Left cardiac atrium (tissue), 4 donors: ENCODE data around the gene COL4A2. TPM values are rescaled to one million over a fixed set of nuclear protein-coding genes. Genes with fewer than 3 reads are reported as not detected.
"Not testable (repeated sequence)": the region's sequence is repeated elsewhere in the genome, so short reads cannot be mapped to it uniquely, and the experiment has no call there.

Source experiments
- ATAC-seq, 2 donors: fragments of 200-7000 bp; cut with Tn5 transposase; one replicate each; pipeline ENCODE4 v1.9.1; 2020; ENCODE audit warnings: mild to moderate bottlenecking in 2 of 2, moderate library complexity in 2 of 2
- DNase-seq: peaks from one replicate; pipeline ENCODE4 v3.0.0-alpha.2; 2020
- intact Hi-C, 2 donors: fragments of 100-400 bp; cut with DNase I; formaldehyde crosslinking; loops; one replicate each; pipeline versions ENCODE4 v1.14.1 to v1.15.1; 2022 to 2023
- total RNA-seq, 2 donors: library from RNA; stranded (reverse); fragmentation: NEBNext Ultra II Directional; extraction: Animal tissue kit (Norgen Biotek cat#: 25700); gene quantifications; one replicate each; pipeline ENCODE4 v1.2.1, GENCODE V29; 2021
- donor health status: DM: no; HTN: yes; CAD: no.
- donor health status: DM: no; HTN: yes; CAD: no; lungs with severe emphysema.
- donor health status: DM: yes; HTN: yes; CAD: no.
- donor health status: Dilated cardiomyopathy.

Gene COL4A2
- total RNA-seq, 2 donors from 2014 or later: 176 to 384 TPM

DNA sequence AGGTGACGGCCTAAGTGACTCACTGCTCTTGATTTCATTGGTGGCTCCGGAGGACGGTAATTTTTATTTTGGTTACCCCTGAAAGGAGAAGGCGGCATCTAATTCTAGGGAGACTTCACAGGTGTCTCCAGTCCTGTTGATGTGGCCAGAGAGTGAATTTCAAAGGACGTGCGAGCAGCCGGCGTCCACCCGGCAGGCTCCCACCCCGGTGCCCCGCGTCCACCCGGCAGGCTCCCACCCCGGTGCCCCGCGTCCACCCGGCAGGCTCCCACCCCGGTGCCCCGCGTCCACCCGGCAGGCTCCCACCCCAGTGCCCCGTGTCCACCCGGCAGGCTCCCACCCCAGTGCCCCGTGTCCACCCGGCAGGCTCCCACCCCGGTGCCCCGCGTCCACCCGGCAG is 6.2 kb downstream of the COL4A2 start:
- intact Hi-C loops, ATAC-seq, DNase-seq: not testable (repeated sequence)

DNA sequence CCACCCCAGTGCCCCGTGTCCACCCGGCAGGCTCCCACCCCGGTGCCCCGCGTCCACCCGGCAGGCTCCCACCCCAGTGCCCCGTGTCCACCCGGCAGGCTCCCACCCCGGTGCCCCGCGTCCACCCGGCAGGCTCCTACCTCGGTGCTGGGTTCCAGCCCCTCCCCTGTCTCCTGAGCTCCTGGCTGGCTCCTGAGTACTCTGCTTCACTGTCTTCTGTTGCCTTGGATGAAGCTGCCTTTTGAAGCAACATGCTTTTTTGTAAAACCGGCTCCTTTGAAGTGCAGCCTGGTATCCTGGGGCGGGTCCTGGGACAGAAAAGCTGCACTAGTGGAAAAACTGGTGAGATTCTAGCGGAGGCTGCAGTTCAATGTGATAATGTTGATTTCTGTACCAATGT is 6.6 kb downstream of the COL4A2 start:
- ATAC-seq, DNase-seq, intact Hi-C loops: not testable (repeated sequence)

DNA sequence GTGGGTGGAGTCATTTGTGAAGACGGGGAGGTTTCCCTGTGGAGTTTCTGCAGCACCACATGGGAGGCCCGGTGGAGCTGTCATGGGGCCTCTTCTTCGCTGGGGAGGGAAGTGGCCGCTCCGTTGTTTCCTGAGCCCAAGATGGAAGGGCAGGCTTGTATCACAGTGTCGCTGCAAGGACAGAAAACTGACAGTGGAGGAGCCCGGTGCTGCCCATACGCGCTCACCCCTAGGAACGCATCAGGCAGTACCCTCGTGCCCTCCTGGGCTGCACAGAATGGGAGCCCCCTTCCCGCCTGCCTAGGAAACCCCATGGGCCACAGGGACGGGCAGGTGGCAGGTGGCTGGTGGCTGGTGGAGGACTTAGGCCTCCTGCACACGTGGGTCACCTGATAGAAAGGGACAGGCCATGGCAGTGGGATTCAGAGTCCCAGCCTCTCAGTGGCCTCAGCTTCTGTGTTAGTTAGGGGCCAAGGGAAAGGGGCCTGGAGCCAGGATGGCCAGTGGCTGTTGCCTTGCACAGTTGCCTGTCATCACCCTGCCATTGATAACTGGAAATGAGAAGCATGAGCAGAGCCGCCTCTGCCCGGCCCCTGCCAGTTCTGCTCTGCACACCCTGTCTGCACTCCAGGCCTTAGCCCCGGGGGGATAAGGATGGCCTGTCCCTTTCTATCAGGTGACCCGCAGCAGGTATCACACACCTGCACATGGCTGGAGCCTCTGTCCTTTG is 7.6 kb downstream of the COL4A2 start:
- ATAC-seq (peak; percentile 68 to 82), DNase-seq (no peak)
- intact Hi-C loops: no loop called here

DNA sequence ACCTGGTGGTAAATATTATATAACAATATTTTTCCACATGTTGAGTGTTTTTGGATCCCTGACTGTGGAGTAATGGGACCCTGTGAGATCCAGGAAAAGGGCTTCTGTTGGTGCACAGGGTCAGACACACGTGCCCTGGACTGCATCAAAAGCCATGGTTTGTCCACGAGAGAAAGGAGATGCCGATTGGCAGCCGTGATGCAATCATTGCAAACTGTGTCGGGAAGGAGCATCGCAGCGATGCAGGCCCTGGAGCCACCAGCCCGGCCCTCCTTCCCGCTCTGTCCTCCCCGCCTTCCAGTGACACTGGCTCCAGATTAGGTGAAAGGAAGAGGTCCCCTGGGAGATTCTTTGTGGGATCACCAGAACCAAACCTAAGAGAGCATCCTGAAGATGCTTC is 9.1 kb downstream of the COL4A2 start:
- intact Hi-C loops: no loop called here
- DNase-seq (no peak), ATAC-seq (no peak)

DNA sequence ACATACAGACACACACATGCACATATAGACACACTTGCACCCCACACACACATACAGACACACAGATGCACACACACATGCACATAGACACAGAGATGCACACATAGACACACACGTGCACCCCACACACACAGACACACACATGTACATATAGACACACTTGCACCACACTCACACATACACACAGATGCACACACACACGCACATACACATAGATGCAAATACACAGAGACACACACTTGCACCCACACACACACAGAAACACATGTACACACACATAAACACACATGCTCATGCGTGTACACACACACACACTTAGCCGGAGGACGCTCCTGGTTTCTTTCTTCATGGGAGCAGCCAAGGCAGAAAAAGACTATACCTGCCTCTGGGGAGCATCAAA is 10.0 kb downstream of the COL4A2 start:
- intact Hi-C loops: no loop called here

DNA sequence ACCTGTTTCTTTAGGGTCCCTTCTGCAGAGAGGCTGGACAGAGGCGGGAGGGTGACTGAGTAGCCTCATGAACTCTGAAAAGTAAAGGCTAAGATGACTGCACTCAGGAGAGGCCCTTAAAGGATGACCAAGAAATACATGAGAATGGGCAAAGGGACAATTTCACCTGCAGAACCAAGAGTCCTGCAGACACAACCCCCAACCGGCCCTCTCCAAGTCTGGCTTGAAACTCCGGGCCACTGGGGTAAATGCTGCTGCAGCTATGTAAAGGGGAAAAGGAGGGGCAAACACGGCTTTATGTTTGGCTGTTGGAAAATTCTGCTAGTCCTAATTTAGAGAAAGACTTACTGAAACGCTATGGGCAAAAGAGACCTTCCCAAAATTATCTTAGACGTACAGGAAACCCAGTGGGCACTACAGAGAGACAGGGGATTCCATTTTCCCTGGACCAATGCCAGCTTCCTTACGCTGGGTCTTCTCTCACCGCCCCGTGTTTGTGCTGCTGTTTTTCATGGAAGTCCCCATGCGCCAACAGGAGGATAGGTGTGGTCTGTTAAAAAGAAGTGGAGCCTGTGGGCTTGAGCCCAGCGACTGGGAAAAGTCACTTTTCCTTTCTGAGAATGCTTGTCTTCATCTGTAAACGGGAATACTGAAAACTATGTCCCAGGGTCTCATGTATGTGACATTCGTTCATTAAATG is 10.6 kb downstream of the COL4A2 start:
- no peak for ATAC-seq
- intact Hi-C loops: no loop called here
- DNase-seq: no peak

More for the DNA sequence above, 10.0 kb downstream of the COL4A2 start:
- no peak for DNase-seq
- ATAC-seq: no peak

DNA sequence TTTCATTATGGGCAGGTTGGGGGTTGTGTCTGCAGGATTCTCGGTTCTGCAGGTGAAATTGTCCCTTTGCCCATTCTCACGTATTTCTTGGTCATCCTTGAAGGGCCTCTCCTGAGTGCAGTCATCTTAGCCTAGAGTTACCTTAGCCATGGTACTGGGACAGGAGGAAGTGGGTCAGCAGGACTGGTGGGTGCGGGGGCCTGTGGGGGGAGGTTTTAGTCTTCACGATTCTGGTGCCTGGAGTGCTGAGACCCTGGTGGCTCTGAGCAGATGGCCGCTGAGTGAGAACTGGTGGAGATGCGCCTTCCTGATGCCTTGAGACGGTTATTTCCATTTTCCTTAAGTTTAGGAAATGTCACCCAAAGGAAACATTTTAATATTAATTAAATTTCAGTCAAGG is 11.8 kb downstream of the COL4A2 start:
- intact Hi-C loops: no loop called here
- DNase-seq (no peak), ATAC-seq (no peak)

DNA sequence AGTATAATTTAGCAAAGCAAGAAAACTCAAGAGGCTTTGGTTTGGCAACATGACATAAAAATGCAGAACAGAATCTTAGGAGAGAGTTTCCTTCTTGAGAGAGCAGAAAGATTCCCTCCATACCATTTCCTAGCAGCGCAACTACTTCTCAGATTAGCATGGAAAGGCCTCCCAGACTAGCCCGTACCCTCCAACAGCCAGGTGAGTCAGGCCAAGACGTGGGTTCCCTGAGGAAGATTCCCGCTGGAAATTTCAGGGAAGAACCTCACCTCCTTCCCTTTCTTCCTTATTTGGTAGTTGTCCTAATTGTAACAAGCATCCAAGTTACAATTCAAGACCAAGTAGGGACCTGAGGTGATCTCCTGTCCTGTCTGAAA is 12.3 kb downstream of the COL4A2 start:
- intact Hi-C loops: no loop called here
- ATAC-seq (no peak), DNase-seq (no peak)

DNA sequence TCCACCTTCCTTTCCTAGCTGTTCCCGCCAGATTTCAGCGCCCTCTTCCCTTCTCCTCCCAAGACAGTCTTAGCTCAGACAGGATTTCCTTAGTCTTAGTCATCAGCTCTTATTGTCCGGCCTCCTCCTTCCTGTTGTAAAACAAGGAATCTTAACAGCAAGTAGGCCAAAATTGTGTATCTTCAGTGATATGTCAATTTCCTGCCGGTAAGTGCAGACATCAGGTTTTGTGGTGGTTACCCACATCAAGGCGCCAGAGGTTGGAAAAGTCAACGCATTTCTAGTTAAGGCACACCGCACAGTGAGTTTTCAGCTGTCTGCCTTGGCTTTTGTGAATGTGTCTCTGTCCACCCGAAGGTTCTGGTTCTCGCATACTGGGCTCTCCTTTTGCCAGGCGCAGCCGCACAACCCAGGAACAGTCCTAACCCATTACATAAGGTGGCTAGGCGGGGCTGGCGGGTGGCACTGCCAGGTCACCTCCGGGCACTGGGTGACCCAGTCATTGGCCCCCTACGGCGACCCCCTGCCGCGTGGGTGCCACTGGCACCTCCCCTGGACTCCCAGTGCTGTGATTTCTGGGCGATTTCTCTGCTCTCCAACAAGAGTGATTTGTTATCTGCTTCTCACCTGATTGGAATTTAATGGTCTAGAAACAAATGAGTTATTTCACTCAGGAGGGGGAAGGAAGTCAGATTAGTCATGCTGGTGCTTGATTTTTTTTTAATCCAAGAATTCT is 12.9 kb downstream of the COL4A2 start:
- DNase-seq: no peak
- peak; percentile 38 to 43 for ATAC-seq
- intact Hi-C loops: no loop called here

DNA sequence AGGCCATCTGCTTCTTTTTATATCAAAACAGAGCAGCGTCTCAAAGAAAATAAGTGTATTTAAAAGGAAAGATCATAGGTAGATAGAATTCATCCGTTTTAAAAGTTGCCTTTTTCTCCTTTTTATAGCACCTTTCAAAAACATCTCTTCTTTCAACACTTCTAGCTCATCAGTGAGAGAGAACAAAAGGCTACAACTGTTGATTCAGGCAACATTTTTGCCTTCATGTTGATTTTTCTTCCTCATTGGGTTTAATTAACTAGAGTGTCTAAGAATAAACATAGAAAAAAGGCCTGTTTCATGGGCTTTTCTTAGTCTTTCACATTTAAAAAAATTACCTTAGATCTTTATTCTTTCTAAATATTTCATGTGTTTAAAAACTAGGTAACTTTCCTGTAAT is 13.6 kb downstream of the COL4A2 start:
- no peak for ATAC-seq
- no peak for DNase-seq
- intact Hi-C loops: no loop called here

DNA sequence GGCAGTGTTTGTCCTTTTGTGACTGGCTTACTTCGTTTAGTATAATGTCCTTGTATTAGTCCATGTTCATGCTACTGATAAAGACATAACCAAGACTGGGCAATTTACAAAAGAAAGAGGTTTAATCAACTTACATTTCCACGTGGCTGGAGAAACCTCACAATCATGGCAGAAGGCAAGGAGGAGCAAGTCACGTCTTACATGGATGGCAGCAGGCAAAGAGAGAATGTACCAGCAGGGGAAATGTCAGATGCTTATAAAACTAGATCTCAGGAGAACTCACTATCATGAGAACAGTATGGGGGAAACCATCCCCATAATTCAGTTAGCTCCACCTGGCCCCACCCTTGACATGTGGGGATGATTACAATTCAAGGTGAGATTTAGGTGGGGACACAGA is 14.5 kb downstream of the COL4A2 start:
- intact Hi-C loops, ATAC-seq, DNase-seq: not testable (repeated sequence)

DNA sequence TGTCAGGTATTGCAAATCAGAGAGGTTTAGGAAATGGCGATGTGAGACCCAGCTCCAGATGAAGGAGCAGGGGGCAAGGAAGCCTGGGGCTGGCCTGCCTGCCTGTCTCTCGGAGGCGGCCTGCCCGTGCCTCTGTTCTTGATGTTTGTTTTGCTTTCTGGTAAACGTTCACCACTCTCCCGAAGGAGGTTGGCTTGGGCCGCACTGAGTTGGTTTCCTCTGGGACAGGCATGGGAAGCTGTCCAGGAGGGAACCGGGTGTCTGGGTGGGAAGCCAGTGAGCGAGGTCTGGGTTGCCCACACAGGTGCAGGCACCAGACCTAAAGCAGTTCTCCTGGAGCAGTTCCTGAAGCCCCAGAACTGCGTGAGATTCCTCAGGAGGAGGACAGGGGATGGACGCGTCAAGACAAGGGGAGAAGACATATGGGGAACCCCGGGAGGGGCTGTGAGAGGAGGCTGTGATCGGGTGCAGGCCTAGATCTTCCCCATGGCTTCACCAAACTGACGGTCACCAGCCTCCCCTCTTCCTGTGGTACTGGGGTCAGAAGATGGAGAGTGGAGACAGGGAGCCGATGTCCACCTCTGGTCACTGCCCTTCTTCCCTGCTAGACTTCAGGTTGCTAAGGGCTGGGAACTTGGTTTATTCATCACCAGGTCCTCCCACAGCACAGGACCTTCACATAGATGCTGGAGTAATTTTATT is 15.2 kb downstream of the COL4A2 start:
- intact Hi-C loops: no loop called here
- ATAC-seq (no peak), DNase-seq (no peak)

DNA sequence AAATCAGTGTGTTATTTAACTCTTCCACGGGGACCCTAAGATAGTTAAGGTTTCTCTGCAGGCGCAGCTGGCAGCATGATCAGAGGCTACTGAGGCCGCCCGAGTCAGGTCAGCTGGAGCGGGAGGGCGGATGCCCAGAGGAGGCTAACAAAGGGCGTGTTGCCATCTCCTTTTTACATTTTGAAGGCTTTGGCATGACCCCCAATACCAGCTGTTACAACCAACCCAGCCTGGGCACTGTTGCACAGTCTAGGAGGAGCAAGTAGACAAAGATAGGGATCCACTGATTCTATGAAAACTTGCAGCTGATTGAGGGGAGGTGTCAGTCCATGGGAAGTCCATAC is 15.7 kb downstream of the COL4A2 start:
- no peak for ATAC-seq
- intact Hi-C loops: no loop called here
- DNase-seq: no peak

DNA sequence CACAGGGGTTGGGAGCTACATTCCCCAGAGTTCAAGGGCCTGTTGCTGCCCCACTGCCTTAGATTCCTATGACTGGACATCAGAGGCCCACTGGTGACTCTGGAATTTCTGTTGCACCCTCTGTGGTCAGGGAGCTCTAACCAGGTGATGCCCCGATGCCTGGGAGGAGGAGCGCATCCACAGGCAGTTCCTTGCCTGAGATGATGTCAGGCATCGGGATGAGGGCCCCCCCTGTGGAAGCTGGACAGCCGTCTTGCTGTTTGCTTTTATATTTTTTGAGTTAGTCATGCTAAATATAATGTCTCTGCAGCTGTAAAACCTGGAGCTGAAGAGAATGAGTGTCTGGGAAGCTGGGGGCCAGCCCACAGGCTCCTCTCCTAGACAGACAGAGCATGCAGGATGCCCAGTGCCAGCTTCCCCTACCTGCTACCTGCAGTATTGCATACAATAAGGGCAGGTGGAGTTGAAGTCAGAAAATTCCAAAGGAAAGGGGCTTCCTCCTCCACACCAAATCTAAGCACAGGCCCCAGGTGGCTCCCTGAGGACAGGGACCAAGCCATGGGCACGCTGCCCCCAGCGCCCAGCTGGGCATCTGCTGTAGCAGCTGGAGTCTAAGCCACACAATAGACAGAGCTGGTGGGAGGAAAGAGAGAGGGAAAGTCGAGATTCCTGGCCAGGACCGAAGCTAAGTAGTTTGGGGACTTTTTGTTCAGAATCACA is 16.2 kb downstream of the COL4A2 start:
- ATAC-seq (no peak), DNase-seq (no peak)
- intact Hi-C loops: no loop called here

DNA sequence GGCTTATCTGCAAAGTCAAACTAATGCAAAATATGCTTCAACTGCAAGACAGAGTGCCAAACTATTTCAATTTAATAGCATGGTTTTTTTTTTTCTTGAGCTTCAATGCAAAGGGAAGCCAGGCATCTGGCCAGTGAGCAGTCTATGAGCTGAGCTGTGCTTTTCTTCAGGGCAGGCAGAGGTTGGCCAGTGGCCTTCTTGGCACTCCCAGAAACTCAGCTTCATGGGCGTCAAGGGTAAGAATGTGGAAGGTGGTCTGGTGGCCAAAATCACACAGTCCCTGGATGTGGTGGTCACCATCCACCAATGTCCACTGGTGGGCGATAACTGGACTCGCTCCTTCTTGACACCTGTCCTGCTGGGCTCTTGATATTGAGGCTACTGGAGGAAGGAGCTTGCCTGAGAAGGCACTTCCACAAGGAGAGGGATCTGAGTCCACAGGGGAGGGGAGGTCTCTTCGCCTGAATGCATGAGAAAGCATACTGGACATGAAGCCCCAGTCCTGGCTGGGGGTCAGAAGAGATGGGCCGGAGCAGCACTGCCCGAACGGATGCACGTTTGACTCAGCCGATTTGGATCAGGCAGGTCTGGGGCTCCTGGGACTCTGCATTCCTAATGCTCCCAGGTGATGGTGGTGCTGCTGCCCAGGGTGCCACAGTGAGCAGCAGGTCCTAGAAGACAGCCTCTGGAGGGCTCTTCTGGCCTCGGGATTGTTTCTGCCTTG is 17.1 kb downstream of the COL4A2 start:
- no peak for DNase-seq
- no peak for ATAC-seq
- intact Hi-C loops: no loop called here

DNA sequence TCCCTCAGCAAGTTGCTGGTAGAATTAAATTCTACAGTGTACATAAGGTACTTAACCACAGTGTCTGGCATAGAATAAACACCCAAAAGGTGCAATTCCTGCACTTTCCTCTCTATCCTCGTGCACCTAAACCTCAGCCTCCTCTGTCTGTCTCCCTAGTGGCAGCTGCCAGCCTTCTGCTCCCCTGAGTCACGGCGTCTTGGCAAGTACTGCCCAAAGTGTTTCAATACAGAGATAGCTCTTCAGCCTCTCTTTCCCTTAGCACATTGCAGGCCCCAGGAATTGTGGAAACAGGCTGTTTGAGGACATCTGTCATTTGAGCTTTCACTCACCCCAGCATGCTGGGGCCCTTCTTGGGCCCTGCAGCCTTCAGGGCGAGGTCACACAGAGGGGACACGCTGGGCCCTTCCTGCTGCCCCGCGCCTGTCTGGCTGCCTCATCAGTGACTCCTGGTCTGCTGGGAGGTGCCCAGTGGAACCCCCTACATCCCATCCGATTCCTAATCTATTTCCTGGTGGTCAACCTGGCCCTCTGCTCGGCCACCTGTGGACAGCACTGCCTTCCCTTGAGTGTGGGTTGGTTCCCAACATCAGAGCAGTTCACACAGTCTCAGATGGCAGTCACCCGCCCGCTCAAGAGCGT is 19.3 kb downstream of the COL4A2 start:
- intact Hi-C loops: no loop called here

DNA sequence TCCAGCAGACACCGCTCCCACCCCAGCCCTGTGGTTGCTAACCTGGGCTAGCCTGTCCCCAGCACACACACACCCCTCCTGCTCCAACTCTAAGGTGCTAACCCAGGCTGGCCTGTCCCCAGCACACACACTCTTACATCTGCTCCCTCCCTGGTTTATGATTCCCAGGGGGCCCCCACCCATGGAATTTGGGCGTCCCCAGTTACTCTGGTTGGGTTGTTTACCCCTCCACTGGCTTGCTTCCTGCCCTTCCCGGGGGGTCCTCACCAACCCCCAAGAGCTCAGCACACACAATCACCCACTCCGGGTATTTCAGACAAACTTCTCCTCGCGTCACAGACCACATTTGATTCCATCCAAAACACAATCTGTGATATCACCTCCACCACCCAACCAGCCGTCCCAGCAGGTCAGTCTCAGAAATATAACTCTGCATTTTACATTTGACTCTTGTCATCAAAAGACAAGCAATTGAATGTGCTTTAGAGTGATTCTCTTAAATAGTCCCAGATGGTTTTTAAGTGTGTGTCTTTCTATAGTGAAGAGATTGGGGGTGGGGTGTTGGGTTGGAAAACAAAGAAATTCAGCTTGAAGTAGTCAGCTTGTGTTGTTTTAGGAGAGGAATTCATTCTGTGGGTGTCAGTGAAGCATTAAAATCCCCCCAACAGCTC is 20.1 kb downstream of the COL4A2 start:
- ATAC-seq: no peak
- no peak for DNase-seq
- intact Hi-C loops: no loop called here

More for the DNA sequence above, 19.3 kb downstream of the COL4A2 start:
- ATAC-seq: peak; percentile 31 to 57
- no peak for DNase-seq
